ENCODE results near the gene TXK.

DNA sequence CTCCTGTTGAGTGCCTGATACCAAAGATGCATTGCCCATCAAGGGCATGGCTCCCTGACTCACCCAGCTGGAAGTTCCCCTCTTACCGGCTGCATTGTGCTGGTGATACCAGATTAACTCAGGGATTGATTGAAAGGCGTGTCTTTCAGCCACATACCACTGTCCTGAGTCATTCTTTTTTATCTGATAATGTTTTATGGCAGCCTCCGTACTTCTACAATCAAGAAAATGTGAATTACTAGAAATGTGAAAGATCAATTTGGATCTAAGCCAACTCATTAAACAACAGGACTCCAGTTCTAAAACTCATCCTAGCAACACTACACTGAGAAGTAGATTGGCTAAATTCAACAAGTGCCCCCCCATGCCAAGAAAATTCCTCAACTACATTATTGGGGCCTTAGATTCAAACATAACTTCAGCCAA is 40.0 kb downstream of the TXK start:
- TF ChIP-seq, protein P1, sequence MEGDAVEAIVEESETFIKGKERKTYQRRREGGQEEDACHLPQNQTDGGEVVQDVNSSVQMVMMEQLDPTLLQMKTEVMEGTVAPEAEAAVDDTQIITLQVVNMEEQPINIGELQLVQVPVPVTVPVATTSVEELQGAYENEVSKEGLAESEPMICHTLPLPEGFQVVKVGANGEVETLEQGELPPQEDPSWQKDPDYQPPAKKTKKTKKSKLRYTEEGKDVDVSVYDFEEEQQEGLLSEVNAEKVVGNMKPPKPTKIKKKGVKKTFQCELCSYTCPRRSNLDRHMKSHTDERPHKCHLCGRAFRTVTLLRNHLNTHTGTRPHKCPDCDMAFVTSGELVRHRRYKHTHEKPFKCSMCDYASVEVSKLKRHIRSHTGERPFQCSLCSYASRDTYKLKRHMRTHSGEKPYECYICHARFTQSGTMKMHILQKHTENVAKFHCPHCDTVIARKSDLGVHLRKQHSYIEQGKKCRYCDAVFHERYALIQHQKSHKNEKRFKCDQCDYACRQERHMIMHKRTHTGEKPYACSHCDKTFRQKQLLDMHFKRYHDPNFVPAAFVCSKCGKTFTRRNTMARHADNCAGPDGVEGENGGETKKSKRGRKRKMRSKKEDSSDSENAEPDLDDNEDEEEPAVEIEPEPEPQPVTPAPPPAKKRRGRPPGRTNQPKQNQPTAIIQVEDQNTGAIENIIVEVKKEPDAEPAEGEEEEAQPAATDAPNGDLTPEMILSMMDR (IDR thresholded peaks at IDR 0.05; ENCODE audit: low read depth, low read length), result no peak
- TF ChIP-seq, protein P2, sequence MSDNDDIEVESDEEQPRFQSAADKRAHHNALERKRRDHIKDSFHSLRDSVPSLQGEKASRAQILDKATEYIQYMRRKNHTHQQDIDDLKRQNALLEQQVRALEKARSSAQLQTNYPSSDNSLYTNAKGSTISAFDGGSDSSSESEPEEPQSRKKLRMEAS (IDR thresholded peaks at IDR 0.05; ENCODE audit: low read depth, low read length), result no peak
- TF ChIP-seq MYC (IDR thresholded peaks at IDR 0.05; ENCODE audit: low read depth, low read length) (no peak), POLR2A (IDR thresholded peaks at IDR 0.05; ENCODE audit: extremely low read depth, insufficient read length) (no peak)
